ENCODE data around the gene DNAAF9.
A peak's percentile ranks its signal among the peaks of the same experiment; 100 is the strongest.
"Not testable (repeated sequence)": the region's sequence is repeated elsewhere in the genome, so short reads cannot be mapped to it uniquely, and the experiment has no call there.

Gene DNAAF9

DNA sequence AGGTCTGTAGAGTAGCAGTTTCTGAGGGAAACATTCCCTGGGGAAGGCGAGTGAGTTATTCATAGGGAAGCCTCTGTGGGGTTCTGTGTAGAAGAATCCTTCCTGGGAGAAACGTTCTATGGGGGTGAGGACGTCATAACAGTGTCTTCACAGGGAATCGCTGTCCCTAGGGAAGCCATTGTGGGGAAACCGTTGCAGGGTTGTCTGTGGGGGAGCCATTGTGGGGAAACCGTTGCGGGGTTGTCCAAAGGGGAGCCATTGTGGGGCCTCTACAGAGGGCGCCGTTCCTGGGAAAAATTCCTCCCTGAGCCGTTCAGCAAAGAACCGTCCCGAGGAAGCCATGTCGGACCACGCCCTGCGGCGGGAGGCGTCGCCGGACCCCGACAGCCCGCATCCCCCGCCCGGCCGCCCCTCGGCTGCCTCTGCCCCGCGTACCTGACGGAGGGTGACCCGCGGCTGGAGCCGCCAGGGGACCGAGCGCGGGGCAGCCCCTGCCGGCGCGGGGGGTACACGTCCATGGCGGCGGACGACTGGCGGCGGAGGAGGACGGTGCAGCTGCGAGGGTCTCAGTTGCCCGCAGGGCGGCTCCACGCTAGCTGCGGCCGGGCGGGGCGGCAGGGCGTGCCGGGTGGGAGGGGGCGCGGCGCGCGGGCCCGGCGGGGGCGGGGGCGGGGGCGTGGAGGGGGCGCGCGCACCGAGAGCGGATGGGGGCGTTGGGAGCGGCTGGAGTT lies at the start of gene DNAAF9:
Gene DNAAF9 (minus strand): TSS at position 630 of the 731 bp plus-strand sequence. CDS start 112 bp downstream, at position 518.
- DNase-seq (ENCODE audit: low read depth in 2 of 2, low spot score in 1 of 2) = peak in 1 of 2 donors; percentile 21

DNA sequence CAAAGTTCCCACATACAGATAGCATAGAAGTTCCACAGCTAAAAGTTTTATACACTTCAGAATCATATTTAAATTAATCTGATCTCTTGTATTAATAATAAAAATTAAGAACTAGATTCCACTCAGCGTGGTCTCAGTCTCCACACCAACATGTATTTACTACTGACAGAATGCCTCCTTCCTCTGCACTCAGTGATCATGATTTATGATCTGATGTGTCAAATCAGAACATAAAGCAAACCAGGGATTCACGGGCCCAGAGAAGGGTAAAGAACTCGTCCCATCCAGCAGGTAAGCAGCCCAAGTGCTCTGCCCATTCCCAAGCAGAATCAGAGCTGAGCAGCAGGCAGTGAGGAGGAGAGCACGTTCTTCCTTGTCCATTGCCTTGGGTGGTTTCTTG lies 49.2 kb upstream of the DNAAF9 start:
- DNase-seq (ENCODE audit: low read depth in 2 of 2, low spot score in 1 of 2) = no peak

DNA sequence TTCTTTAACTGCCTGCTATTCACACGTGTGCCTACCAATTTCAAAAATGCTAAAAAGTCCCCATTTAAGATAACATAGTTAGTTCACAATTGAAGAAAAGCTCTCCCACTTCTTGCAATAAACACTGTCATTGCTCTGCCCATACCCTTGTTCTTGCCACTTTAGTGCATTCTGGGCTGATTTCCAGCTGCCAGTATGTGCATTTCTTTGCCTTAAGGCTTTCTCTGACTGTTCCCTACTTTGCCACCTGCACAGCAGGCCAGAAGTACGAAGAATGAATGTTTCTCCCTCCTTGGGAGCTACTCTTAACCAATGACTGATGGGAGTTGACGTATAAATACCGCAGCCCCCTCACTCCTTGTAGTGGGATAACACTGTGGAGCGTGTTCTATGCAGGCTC lies 47.4 kb upstream of the DNAAF9 start:
- no peak for DNase-seq (ENCODE audit: low read depth in 2 of 2, low spot score in 1 of 2)

- DNase-seq (ENCODE audit: low read depth in 2 of 2, low spot score in 1 of 2) = no peak
Observed at GRCh38 chr20:3452690-3453089, 45.2 kb upstream of the DNAAF9 start.

GRCh38 chr20:3452136-3452535 lies 44.7 kb upstream of the DNAAF9 start:
- DNase-seq (ENCODE audit: low read depth in 2 of 2, low spot score in 1 of 2) = no peak

DNA sequence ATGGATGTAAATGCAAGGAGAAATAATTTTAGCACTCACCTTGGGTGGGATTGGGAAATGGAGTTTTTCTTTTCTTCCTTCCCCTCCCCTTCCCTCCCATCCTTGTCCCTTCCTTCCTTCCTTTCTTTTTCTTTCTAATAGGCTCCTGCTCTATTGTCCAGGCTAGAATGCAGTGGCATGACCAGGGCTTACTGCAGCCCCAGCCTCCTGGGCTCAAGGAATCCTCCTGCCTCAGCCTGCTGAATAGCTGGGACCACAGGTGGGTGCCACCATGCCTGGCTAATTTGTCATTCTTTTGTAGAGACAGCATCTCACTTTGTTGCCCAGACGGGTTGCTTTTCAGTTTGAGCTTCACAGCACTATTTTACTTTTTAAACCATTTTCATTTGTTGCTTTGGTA lies 41.9 kb upstream of the DNAAF9 start:
- no peak for DNase-seq (ENCODE audit: low read depth in 2 of 2, low spot score in 1 of 2)

- DNase-seq (ENCODE audit: low read depth in 2 of 2, low spot score in 1 of 2) = no peak
Observed at GRCh38 chr20:3447321-3447720, 39.9 kb upstream of the DNAAF9 start.

- DNase-seq (ENCODE audit: low read depth in 2 of 2, low spot score in 1 of 2) = no peak
Observed at GRCh38 chr20:3446779-3447178, 39.3 kb upstream of the DNAAF9 start.

GRCh38 chr20:3436864-3437574 lies 29.6 kb upstream of the DNAAF9 start:
- DNase-seq (ENCODE audit: low read depth in 2 of 2, low spot score in 1 of 2) = no peak

DNA sequence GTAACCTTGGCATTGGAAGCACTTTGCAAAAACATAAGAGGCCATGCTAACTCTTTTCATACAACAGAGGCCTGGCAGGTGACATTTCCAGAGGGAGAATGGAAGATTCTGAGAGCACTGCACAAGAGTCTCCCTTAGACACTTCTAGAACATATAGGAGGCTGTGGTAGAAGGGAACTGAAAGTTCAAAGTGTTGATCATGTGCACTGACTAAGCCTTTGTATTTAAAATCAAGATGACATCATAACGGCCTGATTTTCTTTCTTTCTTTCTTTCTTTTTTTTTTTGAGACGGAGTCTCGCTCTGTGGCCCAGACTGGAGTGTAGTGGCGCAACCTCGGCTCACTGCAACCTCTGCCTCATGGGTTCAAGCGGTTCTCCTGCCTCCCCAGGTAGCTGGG lies 26.8 kb upstream of the DNAAF9 start:
- no peak for DNase-seq (ENCODE audit: low read depth in 2 of 2, low spot score in 1 of 2)

DNA sequence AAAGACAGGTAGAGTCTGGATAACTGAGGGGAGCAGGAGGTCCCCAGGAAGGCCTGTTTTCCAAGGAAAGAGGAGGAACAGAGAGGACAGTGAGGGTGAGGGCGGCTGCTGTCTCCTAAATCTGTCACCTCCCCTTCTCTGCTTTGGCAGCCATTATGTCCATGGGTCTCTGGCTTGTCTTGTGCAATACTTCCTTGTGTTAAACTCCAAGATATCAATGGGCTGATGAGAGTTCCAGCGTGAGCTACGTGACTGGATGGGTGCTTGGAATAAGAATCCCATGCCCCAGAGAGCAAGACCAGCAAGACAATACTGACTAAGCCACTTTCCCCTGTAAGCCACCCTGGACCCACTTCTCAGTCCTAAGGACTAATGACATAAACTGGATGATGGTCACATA lies 26.3 kb upstream of the DNAAF9 start:
- DNase-seq (ENCODE audit: low read depth in 2 of 2, low spot score in 1 of 2) = no peak

DNA sequence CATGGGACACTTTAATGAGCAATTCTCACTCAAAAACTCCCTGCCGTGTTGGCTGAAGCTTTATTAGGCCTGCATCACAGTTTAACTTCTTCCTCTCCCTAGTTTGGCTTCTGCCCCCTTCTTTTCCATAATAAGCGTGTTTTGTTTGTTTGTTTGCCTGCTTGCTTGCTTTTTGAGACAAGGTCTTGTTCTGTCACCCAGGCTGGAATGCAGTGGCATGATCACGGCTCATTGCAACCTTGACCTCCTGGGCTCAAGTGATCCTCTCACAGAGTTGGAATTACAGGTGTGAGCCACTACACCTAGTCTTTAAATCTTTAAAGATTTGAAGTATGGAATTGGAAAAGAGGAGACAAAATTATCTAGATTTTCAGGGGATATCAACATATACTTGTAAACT lies 25.4 kb upstream of the DNAAF9 start:
- no peak for DNase-seq (ENCODE audit: low read depth in 2 of 2, low spot score in 1 of 2)

DNA sequence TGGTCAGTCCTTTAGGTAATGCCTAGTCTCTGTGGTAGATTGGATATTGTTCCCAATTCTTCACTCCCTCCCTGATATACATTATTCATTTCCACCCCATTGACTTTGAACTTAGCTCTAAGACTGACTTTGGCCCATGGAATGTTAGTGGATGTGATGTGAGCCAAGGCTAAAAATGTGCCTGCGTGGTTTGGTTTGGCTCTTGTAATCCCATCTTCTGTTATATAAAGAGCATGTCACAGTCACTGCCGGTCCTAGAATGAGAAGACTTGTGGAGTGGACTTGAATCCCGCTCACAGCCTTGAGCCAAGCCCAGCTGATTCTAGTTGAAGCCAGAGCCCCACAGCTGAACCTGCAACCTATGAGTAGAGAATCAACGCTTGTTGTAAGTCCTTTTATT lies 23.6 kb upstream of the DNAAF9 start:
- no peak for DNase-seq (ENCODE audit: low read depth in 2 of 2, low spot score in 1 of 2)

DNA sequence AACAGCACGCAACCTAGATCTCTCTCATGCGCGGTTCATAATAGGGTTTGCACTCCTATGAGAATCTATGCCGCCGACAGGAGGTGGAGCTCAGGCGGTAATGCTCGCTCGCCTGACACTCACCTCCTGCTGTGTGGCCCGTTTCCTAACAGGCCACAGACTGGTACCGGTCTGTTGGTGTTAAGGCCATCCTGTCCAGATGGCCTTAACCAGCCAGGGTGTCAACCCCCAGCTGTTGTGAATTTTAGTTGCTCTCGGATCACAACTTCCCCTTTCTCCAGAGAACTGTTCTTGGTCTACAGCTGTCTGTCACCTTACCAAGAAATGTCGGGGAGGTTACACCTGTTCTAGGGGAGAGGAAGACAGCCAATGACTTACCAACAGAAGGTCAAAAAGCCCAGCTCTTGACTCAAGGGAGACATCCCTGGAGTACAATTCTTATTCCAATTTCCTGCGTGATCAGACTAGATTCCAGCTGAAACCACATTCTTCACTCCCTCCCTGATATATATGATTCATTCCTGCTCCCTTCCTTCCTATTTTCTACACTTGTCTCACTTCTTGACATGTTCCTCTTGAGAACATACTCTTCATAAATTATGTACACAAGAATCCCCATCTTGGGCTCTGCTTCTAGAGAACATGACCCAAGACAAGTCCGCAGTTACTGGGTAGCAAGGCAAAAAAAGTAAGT lies 23.1 kb upstream of the DNAAF9 start:
- DNase-seq (ENCODE audit: low read depth in 2 of 2, low spot score in 1 of 2) = no peak

GRCh38 chr20:3426766-3427165 lies 19.3 kb upstream of the DNAAF9 start:
- not testable (repeated sequence) for DNase-seq (ENCODE audit: low read depth in 2 of 2, low spot score in 1 of 2)

- DNase-seq (ENCODE audit: low read depth in 2 of 2, low spot score in 1 of 2) = no peak
Observed at GRCh38 chr20:3423126-3423525, 15.7 kb upstream of the DNAAF9 start.

- no peak for DNase-seq (ENCODE audit: low read depth in 2 of 2, low spot score in 1 of 2)
Observed at GRCh38 chr20:3421985-3422384, 14.5 kb upstream of the DNAAF9 start.

DNA sequence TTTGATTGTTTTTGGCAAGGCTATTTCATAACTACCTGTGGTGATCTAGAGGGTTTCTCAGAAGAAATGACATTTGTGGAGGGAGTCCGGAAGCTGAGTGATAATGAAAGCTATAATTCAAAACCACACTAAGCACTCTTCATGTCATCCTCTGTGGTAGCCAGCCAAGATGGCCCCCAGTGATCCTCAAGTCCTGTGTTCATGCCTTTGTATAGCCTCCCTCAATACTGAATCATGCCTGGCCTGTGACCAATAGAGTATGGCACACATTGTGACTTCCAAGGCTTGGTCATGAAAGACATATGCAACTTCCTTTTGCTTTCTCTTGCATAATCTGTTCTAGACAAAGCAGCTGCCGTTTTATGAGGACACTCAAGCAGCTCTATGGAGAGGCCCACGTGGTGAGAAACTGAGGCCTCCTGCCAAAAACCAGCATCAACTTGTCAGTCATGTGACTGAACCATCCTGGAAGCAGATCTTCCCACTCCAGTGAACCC lies 12.8 kb upstream of the DNAAF9 start:
- no peak for DNase-seq (ENCODE audit: low read depth in 2 of 2, low spot score in 1 of 2)

DNA sequence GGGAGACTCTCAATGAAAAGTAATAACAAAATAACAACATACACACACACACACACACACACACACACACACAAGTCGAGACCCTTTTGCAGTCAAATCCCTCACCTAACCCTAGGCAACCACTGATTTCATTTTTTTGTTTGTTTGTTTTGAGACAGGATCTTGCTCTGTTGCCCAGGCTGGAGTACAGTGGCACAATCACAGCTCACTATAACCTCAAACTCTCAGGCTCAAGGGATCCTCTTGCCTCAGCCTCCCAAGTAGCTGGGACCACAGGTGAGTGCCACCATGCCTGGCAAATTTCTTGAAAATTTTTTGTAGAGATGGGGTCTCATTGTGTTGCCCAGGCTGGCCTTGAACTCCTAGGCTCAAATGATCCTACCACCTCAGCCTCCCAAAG lies 10.7 kb upstream of the DNAAF9 start:
- not testable (repeated sequence) for DNase-seq (ENCODE audit: low read depth in 2 of 2, low spot score in 1 of 2)

DNA sequence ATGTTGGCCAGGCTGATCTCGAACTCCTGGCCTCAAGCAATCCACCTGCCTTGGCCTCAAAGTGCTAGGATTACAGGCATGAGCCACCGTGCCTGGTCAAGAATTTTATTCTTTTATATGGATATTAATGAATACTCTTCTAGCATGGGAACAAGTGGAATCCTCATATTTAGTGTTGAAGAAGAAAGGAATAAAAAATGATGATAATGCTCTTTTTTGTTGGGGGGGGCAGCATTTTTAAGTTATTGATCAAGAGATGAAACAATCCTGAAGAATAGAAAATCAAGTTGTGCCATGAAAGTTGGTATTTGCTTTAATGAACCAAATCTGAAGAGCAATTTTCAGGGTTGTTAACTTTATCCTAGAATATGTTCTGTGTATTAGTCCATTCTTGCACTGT lies 6.7 kb upstream of the DNAAF9 start:
- no peak for DNase-seq (ENCODE audit: low read depth in 2 of 2, low spot score in 1 of 2)

GRCh38 chr20:3413393-3413889 lies 6.0 kb upstream of the DNAAF9 start:
- DNase-seq (ENCODE audit: low read depth in 2 of 2, low spot score in 1 of 2) = no peak
